Liver (tissue), 9 donors: ENCODE measurements around the gene XKR7. TPM values are rescaled to one million over a fixed set of nuclear protein-coding genes. Genes with fewer than 3 reads are reported as not detected.

Source experiments
- DNase-seq: peaks from one replicate; pipeline ENCODE4 v3.0.0-alpha.2; 2017; ENCODE audit warnings: low spot score
- H3K27ac ChIP-seq, 2 donors: one replicate each; pipeline ENCODE4 v1.7.0; 2013; ENCODE audit warnings: inconsistent platforms in 2 of 2, low read length in 2 of 2, control low read depth in 1 of 2, low read depth in 1 of 2, mild to moderate bottlenecking in 1 of 2
- H3K27me3 ChIP-seq, 4 donors: one replicate each; pipeline versions ENCODE4 v1.6.1 to v1.7.0; 2013; ENCODE audit warnings: low read length in 3 of 4, inconsistent platforms in 1 of 4, mild to moderate bottlenecking in 1 of 4, moderate library complexity in 1 of 4; ENCODE audit not compliant: control insufficient read depth in 4 of 4, insufficient read depth in 4 of 4
- H3K36me3 ChIP-seq, 4 donors: one replicate each; pipeline versions ENCODE4 v1.6.1 to v1.7.0; 2013; ENCODE audit warnings: low read length in 3 of 4, mild to moderate bottlenecking in 3 of 4, low read depth in 1 of 4, moderate library complexity in 1 of 4; ENCODE audit not compliant: control insufficient read depth in 4 of 4, insufficient read depth in 3 of 4
- H3K4me1 ChIP-seq, 4 donors: one replicate each; pipeline versions ENCODE4 v1.6.1 to v1.7.0; 2013; ENCODE audit warnings: low read length in 3 of 4, mild to moderate bottlenecking in 3 of 4, moderate library complexity in 1 of 4; ENCODE audit not compliant: control insufficient read depth in 4 of 4, insufficient read depth in 4 of 4
- H3K4me3 ChIP-seq, 3 donors: one replicate each; pipeline versions ENCODE4 v1.6.1 to v1.7.0; 2013; ENCODE audit warnings: low read length in 3 of 3, control low read depth in 1 of 3, low read depth in 1 of 3, mild to moderate bottlenecking in 1 of 3
- H3K9ac ChIP-seq, 2 donors: one replicate each; pipeline ENCODE4 v1.7.0; 2013; ENCODE audit warnings: low read length in 2 of 2, mild to moderate bottlenecking in 2 of 2, moderate library complexity in 2 of 2, control low read depth in 1 of 2, low read depth in 1 of 2
- H3K9me3 ChIP-seq, 4 donors: one replicate each; pipeline versions ENCODE4 v1.6.1 to v1.7.0; 2013; ENCODE audit warnings: low read length in 3 of 4; ENCODE audit not compliant: control insufficient read depth in 4 of 4
- EGR1 ChIP-seq, 2 donors: IDR thresholded peaks; 2 replicates each; pipeline ENCODE4 v1.6.1; 2016 to 2018; ENCODE audit warnings: antibody characterized with exemption in 2 of 2, low read depth in 2 of 2
- FOXA1 ChIP-seq: IDR thresholded peaks from 2 replicates; pipeline ENCODE4 v1.6.1; 2016; ENCODE audit warnings: antibody characterized with exemption
- GABPA ChIP-seq, 2 donors: IDR thresholded peaks in 1 of 2; conservative IDR thresholded peaks in 1 of 2; 2 replicates each; pipeline ENCODE4 v1.6.1; 2016; ENCODE audit warnings: antibody characterized with exemption in 2 of 2, mild to moderate bottlenecking in 1 of 2, moderate library complexity in 1 of 2
- HNF4A ChIP-seq, 2 donors: conservative IDR thresholded peaks; 2 replicates each; pipeline ENCODE4 v1.6.1; 2016; ENCODE audit warnings: antibody characterized with exemption in 2 of 2, mild to moderate bottlenecking in 2 of 2
- HNF4G ChIP-seq: IDR thresholded peaks from 2 replicates; pipeline ENCODE4 v1.6.1; 2016; ENCODE audit warnings: antibody characterized with exemption
- RAD21 ChIP-seq, 2 donors: IDR thresholded peaks; 2 replicates each; pipeline ENCODE4 v1.6.1; 2016; ENCODE audit warnings: antibody characterized with exemption in 2 of 2, mild to moderate bottlenecking in 2 of 2
- RXRA ChIP-seq, 2 donors: IDR thresholded peaks; 2 replicates each; pipeline ENCODE4 v1.6.1; 2017 to 2018; ENCODE audit warnings: antibody characterized with exemption in 2 of 2, mild to moderate bottlenecking in 1 of 2
- SP1 ChIP-seq: IDR thresholded peaks from 2 replicates; pipeline ENCODE4 v1.6.1; 2018; ENCODE audit warnings: antibody characterized with exemption, mild to moderate bottlenecking
- TAF1 ChIP-seq: conservative IDR thresholded peaks from 2 replicates; pipeline ENCODE4 v1.6.1; 2016; ENCODE audit warnings: antibody characterized with exemption, mild to moderate bottlenecking
- YY1 ChIP-seq: IDR thresholded peaks from 2 replicates; pipeline ENCODE4 v1.6.1; 2016; ENCODE audit warnings: antibody characterized with exemption, mild to moderate bottlenecking
- WGBS: extraction: QIAGEN DNeasy Blood & Tissue Kit; methylation state at CpG from one replicate; pipeline ENCODE4 v1.1.7; 2013; 5-methylcytosine and 5-hydroxymethylcytosine counted together
- polyA plus RNA-seq, 2 donors: library from polyadenylated mRNA; stranded (reverse) in 1 of 2; unstranded in 1 of 2; fragments of 200-250 nt in 1 of 2; fragments of >200 nt in 1 of 2; fragmentation: Nextera tagmentation in 1 of 2; extraction: Ambion mirVana in 1 of 2; gene quantifications; one replicate each; pipeline versions ENCODE4 v1.2.1 to v1.2.3, GENCODE V29; 2013 to 2015
- total RNA-seq, 2 donors: library from RNA; depleted of rRNA; stranded (reverse); fragments of >200 nt; gene quantifications; one replicate each; pipeline ENCODE4 v1.2.3, GENCODE V29; 2014
- TF ChIP-seq, protein P1 (sequence below): fragments of 150-350 bp; IDR thresholded peaks from 2 replicates; pipeline ENCODE4 v1.5.1; 2017; ENCODE audit warnings: improper control_type of control experiment, low read depth, low read length; ENCODE audit not compliant: missing input control
- TF ChIP-seq, protein P2 (sequence below): IDR thresholded peaks from 2 replicates; pipeline ENCODE4 v1.6.1; 2016; ENCODE audit warnings: antibody characterized with exemption
- donor health status: healthy.
- donor health status: healthy.
- donor health status: healthy.
- donor health status: healthy.
- donor health status: healthy.

Gene XKR7
- total and polyA plus RNA-seq, 4 donors = under 0.01 to 0.05 TPM; not detected in 2

DNA sequence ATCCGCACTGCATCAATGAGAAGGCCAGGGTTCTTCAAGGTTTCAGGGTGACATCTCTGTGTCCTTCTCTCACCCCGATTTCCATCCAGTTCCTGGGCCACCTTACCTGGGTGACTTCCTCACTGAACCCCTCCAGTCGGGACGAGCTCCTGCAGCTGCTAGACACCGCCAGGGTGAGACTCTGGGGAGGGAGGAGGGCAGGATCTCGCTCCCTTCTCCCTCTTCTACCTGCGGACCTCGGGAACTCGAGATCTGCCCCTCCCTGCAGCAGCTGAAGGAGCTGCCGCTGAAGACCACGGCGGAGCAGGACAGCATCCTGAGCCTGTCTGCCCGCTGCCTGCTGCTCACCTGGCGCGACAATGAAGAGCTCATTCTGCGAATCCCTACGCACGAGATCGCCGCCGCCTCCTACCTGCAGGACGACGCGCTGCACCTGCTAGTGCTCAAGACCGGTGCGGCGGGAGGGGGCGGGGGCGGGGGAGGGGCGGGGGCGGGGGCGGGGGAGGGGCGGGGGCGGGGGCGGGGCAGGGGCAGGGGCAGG is 49.8 kb downstream of the XKR7 start:
- Histone ChIP-seq H3K9me3 (no peaks in the 10 kb centered on the region), H3K9ac (no peak overlapping the region), H3K27ac (no peak overlapping the region), H3K36me3 (no peaks in the 10 kb centered on the region), H3K27me3 (peaks cover 0 to 11% (median under 1%) of the 10 kb centered on the region in 4 donors), H3K4me1 (peaks cover 0 to 8% (median 4%) of the 10 kb centered on the region in 4 donors), H3K4me3 (no peak overlapping the region)
- no peak for DNase-seq
- WGBS = 16% methylated on average over 26 of the region's 35 CpGs
- TF ChIP-seq, protein P1, sequence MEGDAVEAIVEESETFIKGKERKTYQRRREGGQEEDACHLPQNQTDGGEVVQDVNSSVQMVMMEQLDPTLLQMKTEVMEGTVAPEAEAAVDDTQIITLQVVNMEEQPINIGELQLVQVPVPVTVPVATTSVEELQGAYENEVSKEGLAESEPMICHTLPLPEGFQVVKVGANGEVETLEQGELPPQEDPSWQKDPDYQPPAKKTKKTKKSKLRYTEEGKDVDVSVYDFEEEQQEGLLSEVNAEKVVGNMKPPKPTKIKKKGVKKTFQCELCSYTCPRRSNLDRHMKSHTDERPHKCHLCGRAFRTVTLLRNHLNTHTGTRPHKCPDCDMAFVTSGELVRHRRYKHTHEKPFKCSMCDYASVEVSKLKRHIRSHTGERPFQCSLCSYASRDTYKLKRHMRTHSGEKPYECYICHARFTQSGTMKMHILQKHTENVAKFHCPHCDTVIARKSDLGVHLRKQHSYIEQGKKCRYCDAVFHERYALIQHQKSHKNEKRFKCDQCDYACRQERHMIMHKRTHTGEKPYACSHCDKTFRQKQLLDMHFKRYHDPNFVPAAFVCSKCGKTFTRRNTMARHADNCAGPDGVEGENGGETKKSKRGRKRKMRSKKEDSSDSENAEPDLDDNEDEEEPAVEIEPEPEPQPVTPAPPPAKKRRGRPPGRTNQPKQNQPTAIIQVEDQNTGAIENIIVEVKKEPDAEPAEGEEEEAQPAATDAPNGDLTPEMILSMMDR = peak; percentile 2
- TF ChIP-seq RAD21 (IDR thresholded peaks at IDR 0.05) = no peak

- no peak overlapping the region for H3K9ac ChIP-seq
- TF ChIP-seq HNF4A (conservative IDR thresholded peaks at IDR 0.05) (no peak), GABPA (IDR thresholded peaks at IDR 0.05 in 1 of 2, conservative IDR thresholded peaks at IDR 0.05 in 1 of 2) (no peak), EGR1 (IDR thresholded peaks at IDR 0.05; ENCODE audit: low read depth in 2 of 2) (no peak), SP1 (no peak), TAF1 (no peak), HNF4G (no peak), RXRA (IDR thresholded peaks at IDR 0.05) (no peak), YY1 (no peak), FOXA1 (no peak)
- TF ChIP-seq, protein P2, sequence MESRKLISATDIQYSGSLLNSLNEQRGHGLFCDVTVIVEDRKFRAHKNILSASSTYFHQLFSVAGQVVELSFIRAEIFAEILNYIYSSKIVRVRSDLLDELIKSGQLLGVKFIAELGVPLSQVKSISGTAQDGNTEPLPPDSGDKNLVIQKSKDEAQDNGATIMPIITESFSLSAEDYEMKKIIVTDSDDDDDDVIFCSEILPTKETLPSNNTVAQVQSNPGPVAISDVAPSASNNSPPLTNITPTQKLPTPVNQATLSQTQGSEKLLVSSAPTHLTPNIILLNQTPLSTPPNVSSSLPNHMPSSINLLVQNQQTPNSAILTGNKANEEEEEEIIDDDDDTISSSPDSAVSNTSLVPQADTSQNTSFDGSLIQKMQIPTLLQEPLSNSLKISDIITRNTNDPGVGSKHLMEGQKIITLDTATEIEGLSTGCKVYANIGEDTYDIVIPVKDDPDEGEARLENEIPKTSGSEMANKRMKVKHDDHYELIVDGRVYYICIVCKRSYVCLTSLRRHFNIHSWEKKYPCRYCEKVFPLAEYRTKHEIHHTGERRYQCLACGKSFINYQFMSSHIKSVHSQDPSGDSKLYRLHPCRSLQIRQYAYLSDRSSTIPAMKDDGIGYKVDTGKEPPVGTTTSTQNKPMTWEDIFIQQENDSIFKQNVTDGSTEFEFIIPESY = no peak
- TF ChIP-seq, protein P1 = no peak
- H3K4me1 ChIP-seq = peaks cover 0 to 8% (median 4%) of the 10 kb centered on the region in 4 donors
- peaks cover 0 to 11% (median under 1%) of the 10 kb centered on the region in 4 donors for H3K27me3 ChIP-seq
- WGBS = 2% methylated on average over 67 of the region's 67 CpGs
- DNase-seq = peak; percentile 76
- no peaks in the 10 kb centered on the region for H3K9me3 ChIP-seq
- peak overlapping the region in 2 of 3 donors; percentile 55 to 63 for H3K4me3 ChIP-seq
- no peaks in the 10 kb centered on the region for H3K36me3 ChIP-seq
- no peak overlapping the region for H3K27ac ChIP-seq
Measured at GRCh38 chr20:32018269-32019155, 50.6 kb downstream of the XKR7 start.
